HG02938 (cell line): ENCODE measurements around the gene DHFR.
"Not testable (repeated sequence)": the region's sequence is repeated elsewhere in the genome, so short reads cannot be mapped to it uniquely, and the experiment has no call there.

Experiments
- ATAC-seq: cut with Tn5 transposase; IDR thresholded peaks from one replicate; pipeline ENCODE4 v1.9.1; 2021; ENCODE audit warnings: mild to moderate bottlenecking, moderate library complexity; ENCODE audit not compliant: unreplicated experiment

DHFR gene

GRCh38 chr5:80654391-80655230 is at the start of gene DHFR, which contains the start of gene MSH3:
TSS of gene DHFR (minus strand) at chr5:80654983. CDS start at chr5:80654489, 494 bp downstream.
TSS of gene MSH3 (plus strand) at chr5:80654652. CDS start at chr5:80654728, 76 bp downstream.
- peak; percentile 41 for ATAC-seq

- ATAC-seq, result no peak
These were observed 49.4 kb upstream of the DHFR start for GRCh38 chr5:80704221-80704620.

GRCh38 chr5:80703747-80704146 is 49.0 kb upstream of the DHFR start:
- ATAC-seq, result no peak

GRCh38 chr5:80703291-80703690 is 48.5 kb upstream of the DHFR start:
- no peak for ATAC-seq

- ATAC-seq, result no peak
These were observed 46.8 kb upstream of the DHFR start for GRCh38 chr5:80701597-80701996.

GRCh38 chr5:80698369-80698768 is 43.6 kb upstream of the DHFR start:
- ATAC-seq, result no peak

- no peak for ATAC-seq
These were observed 42.3 kb upstream of the DHFR start for GRCh38 chr5:80697100-80697499.

- no peak for ATAC-seq
These were observed 41.7 kb upstream of the DHFR start for GRCh38 chr5:80696450-80696849.

- no peak for ATAC-seq
These were observed 40.9 kb upstream of the DHFR start for GRCh38 chr5:80695666-80696065.

- no peak for ATAC-seq
These were observed 34.8 kb upstream of the DHFR start for GRCh38 chr5:80689627-80690026.

GRCh38 chr5:80688648-80689420 is 34.1 kb upstream of the DHFR start:
- ATAC-seq, result no peak

- ATAC-seq, result no peak
These were observed 32.0 kb upstream of the DHFR start for GRCh38 chr5:80686757-80687156.

- no peak for ATAC-seq
These were observed 21.9 kb upstream of the DHFR start for GRCh38 chr5:80676706-80677105.

GRCh38 chr5:80672140-80672736 is 17.5 kb upstream of the DHFR start:
- ATAC-seq, result no peak

- no peak for ATAC-seq
These were observed 13.5 kb upstream of the DHFR start for GRCh38 chr5:80668016-80668969.

- ATAC-seq, result no peak
These were observed 12.6 kb upstream of the DHFR start for GRCh38 chr5:80667384-80667783.

- no peak for ATAC-seq
These were observed 10.3 kb upstream of the DHFR start for GRCh38 chr5:80665057-80665456.

GRCh38 chr5:80662108-80662507 is 7.3 kb upstream of the DHFR start:
- no peak for ATAC-seq

- not testable (repeated sequence) for ATAC-seq
These were observed 5.9 kb upstream of the DHFR start for GRCh38 chr5:80660661-80661060.

GRCh38 chr5:80659106-80659505 is 4.3 kb upstream of the DHFR start:
- ATAC-seq, result no peak
